ENCODE measurements around the gene BNIPL.
A peak's percentile ranks its signal among the peaks of the same experiment; 100 is the strongest.

The BNIPL gene

DNA sequence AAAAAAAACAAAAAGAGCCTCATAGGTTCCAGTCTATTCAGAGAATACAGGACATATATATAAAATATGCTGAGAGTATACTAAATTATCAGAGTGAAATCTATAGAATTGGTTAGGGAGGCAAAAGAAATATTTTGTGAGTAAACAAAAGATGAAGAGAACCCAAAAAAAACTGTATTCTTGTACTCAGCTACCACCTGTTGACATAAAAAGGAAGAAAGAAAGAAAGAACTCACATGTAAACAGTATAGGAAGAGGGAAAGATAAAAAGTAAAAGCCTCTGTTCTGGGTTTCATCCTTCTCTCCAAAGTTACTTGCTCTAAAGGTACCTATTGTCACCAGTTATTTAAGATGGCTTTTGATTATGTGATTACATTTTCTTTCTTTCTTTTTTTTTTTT, 9.9 kb upstream of the BNIPL start:
- no peak for DNase-seq (ENCODE audit: low read depth)
- no peak overlapping the region for H3K4me3 ChIP-seq (replicated peaks; ENCODE audit: low read depth, low read length)
- TF ChIP-seq, protein P1, sequence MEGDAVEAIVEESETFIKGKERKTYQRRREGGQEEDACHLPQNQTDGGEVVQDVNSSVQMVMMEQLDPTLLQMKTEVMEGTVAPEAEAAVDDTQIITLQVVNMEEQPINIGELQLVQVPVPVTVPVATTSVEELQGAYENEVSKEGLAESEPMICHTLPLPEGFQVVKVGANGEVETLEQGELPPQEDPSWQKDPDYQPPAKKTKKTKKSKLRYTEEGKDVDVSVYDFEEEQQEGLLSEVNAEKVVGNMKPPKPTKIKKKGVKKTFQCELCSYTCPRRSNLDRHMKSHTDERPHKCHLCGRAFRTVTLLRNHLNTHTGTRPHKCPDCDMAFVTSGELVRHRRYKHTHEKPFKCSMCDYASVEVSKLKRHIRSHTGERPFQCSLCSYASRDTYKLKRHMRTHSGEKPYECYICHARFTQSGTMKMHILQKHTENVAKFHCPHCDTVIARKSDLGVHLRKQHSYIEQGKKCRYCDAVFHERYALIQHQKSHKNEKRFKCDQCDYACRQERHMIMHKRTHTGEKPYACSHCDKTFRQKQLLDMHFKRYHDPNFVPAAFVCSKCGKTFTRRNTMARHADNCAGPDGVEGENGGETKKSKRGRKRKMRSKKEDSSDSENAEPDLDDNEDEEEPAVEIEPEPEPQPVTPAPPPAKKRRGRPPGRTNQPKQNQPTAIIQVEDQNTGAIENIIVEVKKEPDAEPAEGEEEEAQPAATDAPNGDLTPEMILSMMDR (IDR thresholded peaks at IDR 0.05; ENCODE audit: low read length, missing control alignments): no peak

DNA sequence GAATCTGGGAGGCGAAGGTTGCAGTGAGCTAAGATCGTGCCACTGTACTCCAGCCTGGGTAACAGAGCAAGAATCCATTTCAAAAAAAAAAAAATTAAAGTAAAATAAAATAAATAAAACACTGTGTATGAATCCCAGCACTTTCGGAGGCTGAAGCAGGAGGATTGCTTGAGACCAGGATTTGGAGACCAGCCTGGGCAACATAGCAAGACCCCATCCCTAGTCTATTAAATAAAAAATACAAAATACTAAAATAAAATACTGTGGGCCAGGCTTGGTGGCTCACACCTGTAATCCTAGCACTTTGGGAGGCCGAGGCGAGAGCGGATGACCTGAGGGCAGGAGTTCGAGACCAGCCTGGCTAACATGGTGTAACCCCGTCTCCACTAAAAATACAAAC, 4.2 kb upstream of the BNIPL start:
- no peak for DNase-seq (ENCODE audit: low read depth)
- H3K4me3 ChIP-seq (replicated peaks; ENCODE audit: low read depth, low read length): no peak overlapping the region
- TF ChIP-seq, protein P1 (IDR thresholded peaks at IDR 0.05; ENCODE audit: low read length, missing control alignments): no peak

- TF ChIP-seq, protein P1 (IDR thresholded peaks at IDR 0.05; ENCODE audit: low read length, missing control alignments): no peak
- DNase-seq (ENCODE audit: low read depth): no peak
- H3K4me3 ChIP-seq (replicated peaks; ENCODE audit: low read depth, low read length): no peak overlapping the region
Observed at GRCh38 chr1:151035167-151035566, 1.2 kb upstream of the BNIPL start.

- no peak for DNase-seq (ENCODE audit: low read depth)
- TF ChIP-seq, protein P1 (IDR thresholded peaks at IDR 0.05; ENCODE audit: low read length, missing control alignments): no peak
- H3K4me3 ChIP-seq (replicated peaks; ENCODE audit: low read depth, low read length): no peak overlapping the region
Observed at GRCh38 chr1:151037032-151037431, 646 bp downstream of the BNIPL start.

DNA sequence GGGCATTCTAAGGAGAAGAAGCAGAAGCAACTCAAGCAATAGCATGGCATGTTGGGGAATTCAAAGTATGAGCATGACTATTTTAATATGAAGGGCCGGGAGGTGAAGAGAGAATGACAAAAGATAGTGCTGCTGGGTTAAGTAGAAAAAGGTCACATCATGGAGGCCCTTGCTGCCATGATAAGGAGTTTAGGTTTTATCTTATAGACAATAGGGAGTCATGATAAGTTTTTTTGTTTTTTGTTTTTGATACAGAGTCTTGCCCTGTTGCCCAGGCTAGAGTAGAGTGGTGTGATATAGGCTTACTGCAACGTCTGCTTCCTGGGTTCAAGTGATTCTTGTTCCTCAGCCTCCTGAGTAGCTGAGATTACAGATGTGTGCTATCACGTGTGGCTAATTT, 3.1 kb downstream of the BNIPL start:
- DNase-seq (ENCODE audit: low read depth): no peak
- no peak overlapping the region for H3K4me3 ChIP-seq (replicated peaks; ENCODE audit: low read depth, low read length)
- TF ChIP-seq, protein P1 (IDR thresholded peaks at IDR 0.05; ENCODE audit: low read length, missing control alignments): no peak

GRCh38 chr1:151043163-151043562, 6.8 kb downstream of the BNIPL start:
- no peak for DNase-seq (ENCODE audit: low read depth)
- TF ChIP-seq, protein P1 (IDR thresholded peaks at IDR 0.05; ENCODE audit: low read length, missing control alignments): no peak
- H3K4me3 ChIP-seq (replicated peaks; ENCODE audit: low read depth, low read length): no peak overlapping the region

GRCh38 chr1:151047591-151047924, 11.2 kb downstream of the BNIPL start, which contains the start of gene C1orf56:
Gene C1orf56, plus strand, starts transcription at chr1:151047751. Its CDS starts 97 bp downstream, at chr1:151047848.
- peak within 1 kb of the TSS; percentile 72 for H3K4me3 ChIP-seq (replicated peaks; ENCODE audit: low read depth, low read length)
- peak; percentile 59 for DNase-seq (ENCODE audit: low read depth)
- TF ChIP-seq, protein P1 (IDR thresholded peaks at IDR 0.05; ENCODE audit: low read length, missing control alignments): no peak

All from fibroblast of pulmonary artery (primary cell).